ENCODE results near the gene NPTX1.

GRCh38 chr17:80485846-80486245 is 9.4 kb upstream of the NPTX1 start:
- TF ChIP-seq CTCF (conservative IDR thresholded peaks at IDR 0.05 in 1 of 2, IDR thresholded peaks at IDR 0.05 in 1 of 2; ENCODE audit: extremely low read depth in 1 of 2, insufficient read depth in 1 of 2, low read depth in 1 of 2, low read length in 2 of 2) (no peak), EZH2 (IDR thresholded peaks at IDR 0.05; ENCODE audit: borderline replicate concordance, low read length) (no peak)

Measured in mammary epithelial cell (primary cell).